ENCODE measurements around the gene SVOP.

DNA sequence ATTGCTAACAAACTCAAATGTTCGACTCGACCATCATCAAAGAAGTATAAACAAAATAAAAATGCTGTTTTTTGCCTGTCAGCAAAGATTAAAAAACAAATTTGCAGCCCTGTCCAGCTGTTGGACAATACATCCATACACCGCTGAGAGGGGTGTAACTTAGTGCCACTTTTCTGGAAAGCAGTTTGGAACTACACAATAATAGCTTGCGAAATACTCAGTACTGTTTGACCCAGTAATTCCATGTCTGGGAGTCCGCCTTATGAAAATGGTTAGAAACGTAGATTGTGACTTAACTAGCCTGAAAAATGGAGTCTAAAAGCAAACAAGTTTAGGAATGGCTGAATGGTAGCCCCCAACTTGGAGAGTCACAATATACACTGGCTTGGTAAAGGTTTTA is 37.9 kb upstream of the SVOP start:
- TF ChIP-seq POLR2A (IDR thresholded peaks at IDR 0.05; ENCODE audit: borderline replicate concordance, extremely low read depth, insufficient read depth, insufficient read length) (no peak), TCF7L2 (IDR thresholded peaks at IDR 0.05; ENCODE audit: borderline replicate concordance, extremely low read depth, insufficient read depth, insufficient read length) (no peak), POLR2AphosphoS5 (IDR thresholded peaks at IDR 0.05; ENCODE audit: low read depth, low read length) (no peak), REST (IDR thresholded peaks at IDR 0.05; ENCODE audit: low read depth) (no peak), EZH2 (IDR thresholded peaks at IDR 0.05) (no peak), ZFX (IDR thresholded peaks at IDR 0.05) (no peak), MAX (IDR thresholded peaks at IDR 0.05) (no peak), SRF (IDR thresholded peaks at IDR 0.05; ENCODE audit: low read depth) (no peak), JUND (IDR thresholded peaks at IDR 0.05) (no peak), EZH2phosphoT487 (IDR thresholded peaks at IDR 0.05; ENCODE audit: borderline replicate concordance) (no peak), ZNF274 (IDR thresholded peaks at IDR 0.05; ENCODE audit: low read depth, low read length) (no peak), RAD21 (IDR thresholded peaks at IDR 0.05; ENCODE audit: low read depth) (no peak)
- TF ChIP-seq, protein P1, sequence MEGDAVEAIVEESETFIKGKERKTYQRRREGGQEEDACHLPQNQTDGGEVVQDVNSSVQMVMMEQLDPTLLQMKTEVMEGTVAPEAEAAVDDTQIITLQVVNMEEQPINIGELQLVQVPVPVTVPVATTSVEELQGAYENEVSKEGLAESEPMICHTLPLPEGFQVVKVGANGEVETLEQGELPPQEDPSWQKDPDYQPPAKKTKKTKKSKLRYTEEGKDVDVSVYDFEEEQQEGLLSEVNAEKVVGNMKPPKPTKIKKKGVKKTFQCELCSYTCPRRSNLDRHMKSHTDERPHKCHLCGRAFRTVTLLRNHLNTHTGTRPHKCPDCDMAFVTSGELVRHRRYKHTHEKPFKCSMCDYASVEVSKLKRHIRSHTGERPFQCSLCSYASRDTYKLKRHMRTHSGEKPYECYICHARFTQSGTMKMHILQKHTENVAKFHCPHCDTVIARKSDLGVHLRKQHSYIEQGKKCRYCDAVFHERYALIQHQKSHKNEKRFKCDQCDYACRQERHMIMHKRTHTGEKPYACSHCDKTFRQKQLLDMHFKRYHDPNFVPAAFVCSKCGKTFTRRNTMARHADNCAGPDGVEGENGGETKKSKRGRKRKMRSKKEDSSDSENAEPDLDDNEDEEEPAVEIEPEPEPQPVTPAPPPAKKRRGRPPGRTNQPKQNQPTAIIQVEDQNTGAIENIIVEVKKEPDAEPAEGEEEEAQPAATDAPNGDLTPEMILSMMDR (IDR thresholded peaks at IDR 0.05 in 2 of 3, conservative IDR thresholded peaks at IDR 0.05 in 1 of 3; ENCODE audit: borderline replicate concordance in 1 of 3, insufficient read depth in 1 of 3, low read depth in 2 of 3, low read length in 2 of 3): no peak

Measured in HCT116 (cell line).